ENCODE measurements around the gene TUBAL3.

DNA sequence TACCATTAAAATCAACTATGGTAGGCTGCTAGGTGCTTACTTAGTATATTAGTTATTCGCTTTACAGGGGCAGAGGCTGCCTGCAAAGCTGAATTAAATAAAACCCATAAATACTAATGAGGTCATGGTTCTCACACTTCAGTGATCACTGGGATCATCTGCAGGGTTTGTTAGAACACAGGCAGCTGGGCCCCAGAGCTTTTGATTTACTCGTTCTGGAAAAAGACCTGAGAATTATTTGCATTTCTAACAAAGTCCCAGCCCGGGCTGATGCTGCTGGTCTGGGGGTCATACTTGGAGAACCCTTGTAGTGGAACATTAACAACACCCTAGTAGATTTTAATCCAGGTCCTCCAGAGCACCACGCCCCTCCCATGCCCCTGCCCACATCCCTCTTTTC, 31.3 kb downstream of the TUBAL3 start:
- TF ChIP-seq, protein P1, sequence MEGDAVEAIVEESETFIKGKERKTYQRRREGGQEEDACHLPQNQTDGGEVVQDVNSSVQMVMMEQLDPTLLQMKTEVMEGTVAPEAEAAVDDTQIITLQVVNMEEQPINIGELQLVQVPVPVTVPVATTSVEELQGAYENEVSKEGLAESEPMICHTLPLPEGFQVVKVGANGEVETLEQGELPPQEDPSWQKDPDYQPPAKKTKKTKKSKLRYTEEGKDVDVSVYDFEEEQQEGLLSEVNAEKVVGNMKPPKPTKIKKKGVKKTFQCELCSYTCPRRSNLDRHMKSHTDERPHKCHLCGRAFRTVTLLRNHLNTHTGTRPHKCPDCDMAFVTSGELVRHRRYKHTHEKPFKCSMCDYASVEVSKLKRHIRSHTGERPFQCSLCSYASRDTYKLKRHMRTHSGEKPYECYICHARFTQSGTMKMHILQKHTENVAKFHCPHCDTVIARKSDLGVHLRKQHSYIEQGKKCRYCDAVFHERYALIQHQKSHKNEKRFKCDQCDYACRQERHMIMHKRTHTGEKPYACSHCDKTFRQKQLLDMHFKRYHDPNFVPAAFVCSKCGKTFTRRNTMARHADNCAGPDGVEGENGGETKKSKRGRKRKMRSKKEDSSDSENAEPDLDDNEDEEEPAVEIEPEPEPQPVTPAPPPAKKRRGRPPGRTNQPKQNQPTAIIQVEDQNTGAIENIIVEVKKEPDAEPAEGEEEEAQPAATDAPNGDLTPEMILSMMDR (conservative IDR thresholded peaks at IDR 0.05 in 1 of 2, IDR thresholded peaks at IDR 0.05 in 1 of 2; ENCODE audit: low read depth in 1 of 2, low read length in 2 of 2), result no peak
- no peak for TF ChIP-seq EZH2 (IDR thresholded peaks at IDR 0.05; ENCODE audit: low read length, missing control alignments)

Measured in fibroblast of lung (primary cell).